HFF-Myc (cell line): Measurements from ENCODE around the gene SCARB1.

ENCODE experiments used
- DNase-seq: peaks from one replicate; pipeline ENCODE4 v3.0.0-alpha.2; 2011; ENCODE audit warnings: low read depth; ENCODE audit errors: extremely low read depth
- H3K4me3 ChIP-seq: replicated peaks from 2 replicates; pipeline ENCODE4 v1.5.1; 2011; ENCODE audit warnings: low read depth, mild to moderate bottlenecking, control low read depth, low read length
- TF ChIP-seq, protein P1 (sequence below): IDR thresholded peaks from 2 replicates; pipeline ENCODE4 v1.5.1; 2012; ENCODE audit warnings: mild to moderate bottlenecking, low read depth, low read length, control low read depth; ENCODE audit errors: missing control alignments

The SCARB1 gene

DNA sequence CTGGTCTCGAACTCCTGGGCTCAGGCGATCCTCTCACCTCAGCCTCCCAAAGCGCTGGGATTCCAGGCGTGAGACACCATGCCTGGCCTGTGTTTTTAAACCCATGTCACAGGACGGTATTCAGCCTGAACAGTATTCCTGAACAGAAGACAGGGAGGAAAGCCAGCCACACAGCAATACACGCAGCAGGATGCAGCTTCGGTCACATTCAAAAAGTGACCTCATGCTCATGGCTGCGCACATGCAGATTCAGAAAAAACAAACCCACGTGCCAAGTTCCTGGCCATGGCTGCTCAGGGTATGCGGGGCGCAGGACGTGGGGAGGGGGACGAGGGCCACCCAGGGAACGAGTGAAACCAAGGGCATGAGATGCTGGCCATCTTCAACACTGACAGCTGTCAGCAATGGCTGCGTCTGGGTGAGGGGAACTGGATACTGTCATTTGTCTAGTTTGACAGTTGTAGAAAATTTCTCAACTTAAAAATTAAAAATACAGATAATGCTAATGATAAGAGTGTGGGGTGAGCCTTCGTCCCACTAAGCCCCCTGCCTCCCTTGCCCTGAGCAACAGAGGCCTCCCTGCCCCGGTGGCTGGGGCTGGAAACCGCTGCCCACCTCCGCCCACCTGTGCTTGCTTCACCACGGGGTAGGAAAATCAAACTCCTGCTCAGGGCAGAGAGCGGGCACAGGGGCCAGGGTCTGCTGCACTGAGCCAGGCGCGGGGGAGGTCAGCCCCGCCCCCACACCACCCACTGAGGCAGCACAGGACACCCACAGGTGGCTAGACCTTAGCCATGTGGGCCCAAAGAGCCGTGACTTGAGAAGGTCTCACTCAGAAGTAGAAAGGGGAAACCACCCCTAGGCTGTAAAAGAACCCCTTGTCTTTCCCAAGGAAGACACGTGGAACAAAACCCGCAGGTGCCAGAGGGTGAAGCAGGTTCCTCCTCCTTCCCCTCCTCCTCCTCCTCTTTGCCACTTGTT lies 84.2 kb downstream of the SCARB1 start:
- TF ChIP-seq, protein P1, sequence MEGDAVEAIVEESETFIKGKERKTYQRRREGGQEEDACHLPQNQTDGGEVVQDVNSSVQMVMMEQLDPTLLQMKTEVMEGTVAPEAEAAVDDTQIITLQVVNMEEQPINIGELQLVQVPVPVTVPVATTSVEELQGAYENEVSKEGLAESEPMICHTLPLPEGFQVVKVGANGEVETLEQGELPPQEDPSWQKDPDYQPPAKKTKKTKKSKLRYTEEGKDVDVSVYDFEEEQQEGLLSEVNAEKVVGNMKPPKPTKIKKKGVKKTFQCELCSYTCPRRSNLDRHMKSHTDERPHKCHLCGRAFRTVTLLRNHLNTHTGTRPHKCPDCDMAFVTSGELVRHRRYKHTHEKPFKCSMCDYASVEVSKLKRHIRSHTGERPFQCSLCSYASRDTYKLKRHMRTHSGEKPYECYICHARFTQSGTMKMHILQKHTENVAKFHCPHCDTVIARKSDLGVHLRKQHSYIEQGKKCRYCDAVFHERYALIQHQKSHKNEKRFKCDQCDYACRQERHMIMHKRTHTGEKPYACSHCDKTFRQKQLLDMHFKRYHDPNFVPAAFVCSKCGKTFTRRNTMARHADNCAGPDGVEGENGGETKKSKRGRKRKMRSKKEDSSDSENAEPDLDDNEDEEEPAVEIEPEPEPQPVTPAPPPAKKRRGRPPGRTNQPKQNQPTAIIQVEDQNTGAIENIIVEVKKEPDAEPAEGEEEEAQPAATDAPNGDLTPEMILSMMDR, result no peak
- DNase-seq, result no peak
- no peak overlapping the region for H3K4me3 ChIP-seq

DNA sequence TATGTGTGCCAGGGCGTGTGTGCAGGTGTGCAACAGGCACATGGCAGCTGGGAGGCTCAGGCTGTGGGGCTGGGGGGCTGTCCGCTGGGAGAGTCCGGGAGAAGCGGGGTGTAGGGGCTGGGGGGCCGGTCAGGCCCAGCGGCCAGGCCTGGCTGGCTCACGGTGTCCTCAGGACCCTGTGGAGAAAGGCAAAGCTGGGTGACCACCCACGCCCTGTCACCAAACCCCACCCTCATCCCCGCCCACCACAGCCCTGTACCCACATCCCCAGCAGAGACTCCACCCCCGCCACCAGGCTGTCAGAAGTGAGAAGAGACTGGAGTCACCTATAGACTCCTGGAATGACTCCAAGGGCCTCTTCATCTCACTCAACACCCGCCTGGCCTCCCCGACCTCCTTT lies 85.3 kb downstream of the SCARB1 start:
- TF ChIP-seq, protein P1, result no peak
- DNase-seq, result no peak
- no peak overlapping the region for H3K4me3 ChIP-seq

DNA sequence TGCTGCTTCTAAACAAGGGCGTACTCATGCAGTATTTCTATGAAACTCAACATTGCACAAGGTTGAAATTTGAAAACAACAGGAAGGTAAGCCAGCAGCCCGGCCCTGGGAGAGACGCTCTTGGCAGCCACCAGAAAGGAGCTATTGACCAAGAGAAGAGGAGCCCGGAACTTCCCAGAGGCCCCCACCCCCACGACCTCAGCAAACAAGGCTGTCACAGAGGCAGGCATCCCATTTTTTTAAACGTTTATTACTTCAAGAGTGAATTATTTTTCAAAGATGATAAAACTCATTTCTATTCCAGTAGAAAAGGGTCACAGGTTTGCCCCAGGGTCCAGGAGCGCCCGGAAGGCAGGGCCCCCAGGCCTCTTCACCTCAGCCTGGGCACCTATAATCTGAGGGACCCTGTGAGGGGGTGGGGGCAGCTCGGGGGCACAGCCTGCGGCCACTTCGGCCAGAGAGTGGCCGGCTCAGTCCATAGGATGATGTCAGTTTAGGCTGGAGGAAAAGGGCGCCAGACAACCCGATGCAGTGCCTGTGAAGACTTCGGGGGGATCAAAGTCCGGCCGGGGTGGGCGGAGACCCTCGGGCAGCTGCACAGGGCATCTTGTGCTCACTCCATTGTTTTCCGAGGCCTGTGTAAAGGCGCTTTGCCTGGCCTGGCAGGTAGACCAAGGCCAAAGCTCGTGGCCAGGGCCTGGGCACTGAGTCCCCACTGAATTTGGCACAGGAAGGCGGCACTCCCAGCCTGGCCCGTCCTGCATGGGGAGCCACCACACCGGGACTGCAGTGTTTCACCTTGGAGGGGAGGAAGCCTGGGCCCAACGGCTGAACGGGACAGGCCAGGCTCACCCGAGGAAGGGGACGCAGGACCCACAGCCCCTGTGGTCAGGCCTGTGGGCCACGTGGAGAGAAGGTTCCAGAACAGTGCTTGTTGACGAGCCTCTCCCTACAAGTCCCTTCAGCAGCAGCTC lies 86.0 kb downstream of the SCARB1 start:
- no peak for DNase-seq
- TF ChIP-seq, protein P1, result no peak
- H3K4me3 ChIP-seq, result no peak overlapping the region

DNA sequence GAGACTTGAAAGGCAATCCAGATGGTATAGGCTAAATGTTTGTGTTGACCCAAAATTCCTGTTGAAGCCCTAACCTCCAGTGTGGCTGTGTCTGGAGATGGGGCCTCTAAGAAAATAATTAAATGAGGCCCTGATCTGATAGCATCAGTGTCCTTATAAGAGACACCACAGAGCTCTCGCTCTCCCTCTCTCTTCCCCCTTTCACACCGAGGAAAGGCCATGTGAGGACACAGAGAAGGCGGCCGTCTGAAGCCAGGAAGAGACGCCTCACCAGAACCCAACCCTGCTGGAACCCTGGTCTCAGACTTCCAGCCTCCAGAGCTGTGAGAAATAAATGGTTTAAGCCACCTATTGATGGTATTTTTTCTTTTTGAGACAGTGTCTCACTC lies 87.5 kb downstream of the SCARB1 start:
- H3K4me3 ChIP-seq, result no peak overlapping the region
- DNase-seq, result no peak
- TF ChIP-seq, protein P1, result no peak

DNA sequence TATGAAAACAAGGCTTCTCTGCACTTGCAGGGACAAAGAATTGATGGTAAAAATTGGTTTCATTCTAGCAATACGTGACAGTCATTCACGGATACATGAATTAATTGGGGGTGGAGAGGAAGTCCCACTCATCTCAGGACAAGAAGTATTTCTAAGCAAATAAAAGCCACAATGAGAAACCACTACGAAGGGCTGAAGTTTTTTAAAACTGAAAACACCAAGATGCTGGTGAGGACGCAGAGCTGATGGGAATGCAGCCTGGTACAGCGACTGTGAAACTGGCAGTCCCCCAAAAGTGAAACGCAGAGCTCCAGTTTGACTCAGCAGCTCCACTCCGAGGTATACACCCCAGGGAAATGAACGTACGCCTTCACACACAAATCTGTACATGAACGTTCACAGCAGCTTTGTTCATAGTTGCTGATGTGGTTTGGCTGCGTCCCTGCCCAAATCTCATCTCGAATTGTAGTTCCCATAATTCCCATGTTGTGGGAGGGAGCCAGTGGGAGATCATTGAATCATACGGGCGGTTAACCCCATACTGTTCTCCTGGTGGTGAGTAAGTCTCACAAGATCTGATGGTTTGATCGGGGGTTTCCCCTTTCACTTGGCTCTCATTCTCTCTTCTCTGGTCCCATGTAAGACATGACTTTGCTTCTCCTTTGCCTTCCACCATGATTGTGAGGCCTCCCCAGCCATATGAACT lies 89.0 kb downstream of the SCARB1 start:
- no peak overlapping the region for H3K4me3 ChIP-seq
- TF ChIP-seq, protein P1, result no peak
- no peak for DNase-seq

DNA sequence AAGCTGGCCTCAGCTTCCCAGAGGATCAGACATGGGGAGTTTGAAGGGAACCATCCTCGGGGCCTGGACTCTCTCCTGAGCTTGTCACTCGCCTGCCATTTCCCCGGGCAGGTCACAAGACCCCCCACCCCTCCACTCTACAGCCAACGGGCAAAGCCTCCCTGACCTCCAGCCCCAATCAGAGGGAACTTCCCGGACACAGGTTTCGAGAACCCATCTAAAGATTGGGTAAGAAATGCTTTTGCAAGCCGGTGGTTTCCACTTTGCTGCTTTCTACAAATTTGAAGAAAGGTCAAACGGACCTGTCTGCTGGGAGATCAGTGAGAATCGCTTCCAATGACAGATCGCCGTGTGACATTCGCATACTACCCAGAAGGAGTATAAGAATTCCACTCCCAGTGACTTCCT lies 89.6 kb downstream of the SCARB1 start:
- TF ChIP-seq, protein P1, result no peak
- no peak for DNase-seq
- H3K4me3 ChIP-seq, result no peak overlapping the region
